Measurements from ENCODE around the gene CCND2.

Gene CCND2

GRCh38 chr12:4276524-4277204, 3.1 kb downstream of the CCND2 start:
- no CpG with 5 or more reads among the region's 10 CpGs for WGBS (ENCODE audit: insufficient coverage, insufficient read length)
- no peaks in the 10 kb centered on the region; the same call in 1 of the 2 replicates for H3K27me3 ChIP-seq (ENCODE audit: control insufficient read depth, insufficient read depth, low read length)
- no peak overlapping the region; the same call in 1 of the 2 replicates for H3K4me3 ChIP-seq (ENCODE audit: low read length)
- H3K4me1 ChIP-seq (ENCODE audit: control insufficient read depth, insufficient read depth, low read length), result peaks cover 5% of the 10 kb centered on the region; the same call in 1 of the 2 replicates
- peaks cover 31% of the 10 kb centered on the region; the same call in 1 of the 2 replicates for H3K36me3 ChIP-seq (ENCODE audit: control insufficient read depth, insufficient read depth, low read length)
- H3K27ac ChIP-seq (ENCODE audit: low read length), result no peak overlapping the region
- DNase-seq (ENCODE audit: low read depth, low spot score), result no peak
- no peaks in the 10 kb centered on the region for H3K9me3 ChIP-seq (ENCODE audit: control insufficient read depth, insufficient read depth, low read length)

GRCh38 chr12:4277205-4277543, 3.6 kb downstream of the CCND2 start:
- no peak overlapping the region for H3K4me3 ChIP-seq (ENCODE audit: low read length)

GRCh38 chr12:4277857-4278256, 4.3 kb downstream of the CCND2 start:
- no peaks in the 10 kb centered on the region; the same call in 1 of the 2 replicates for H3K27me3 ChIP-seq (ENCODE audit: control insufficient read depth, insufficient read depth, low read length)

More at GRCh38 chr12:4277205-4277543, 3.6 kb downstream of the CCND2 start:
- DNase-seq (ENCODE audit: low read depth, low spot score), result no peak
- H3K9me3 ChIP-seq (ENCODE audit: control insufficient read depth, insufficient read depth, low read length), result no peaks in the 10 kb centered on the region
- peaks cover 35% of the 10 kb centered on the region for H3K36me3 ChIP-seq (ENCODE audit: control insufficient read depth, insufficient read depth, low read length)
- H3K4me1 ChIP-seq (ENCODE audit: control insufficient read depth, insufficient read depth, low read length), result peaks cover 5% of the 10 kb centered on the region; the same call in 1 of the 2 replicates
- H3K27me3 ChIP-seq (ENCODE audit: control insufficient read depth, insufficient read depth, low read length), result no peaks in the 10 kb centered on the region; the same call in 1 of the 2 replicates
- WGBS (ENCODE audit: insufficient coverage, insufficient read length), result no CpG with 5 or more reads among the region's 6 CpGs
- no peak overlapping the region for H3K27ac ChIP-seq (ENCODE audit: low read length)

GRCh38 chr12:4278329-4279197, 5.0 kb downstream of the CCND2 start:
- Histone ChIP-seq H3K9me3 (ENCODE audit: control insufficient read depth, insufficient read depth, low read length) (no peaks in the 10 kb centered on the region), H3K27ac (ENCODE audit: low read length) (no peak overlapping the region), H3K36me3 (ENCODE audit: control insufficient read depth, insufficient read depth, low read length) (peaks cover 44% of the 10 kb centered on the region), H3K27me3 (ENCODE audit: control insufficient read depth, insufficient read depth, low read length) (no peaks in the 10 kb centered on the region), H3K4me1 (ENCODE audit: control insufficient read depth, insufficient read depth, low read length) (peaks cover 5% of the 10 kb centered on the region; the same call in 1 of the 2 replicates), H3K4me3 (ENCODE audit: low read length) (no peak overlapping the region)
- no CpG with 5 or more reads among the region's 15 CpGs for WGBS (ENCODE audit: insufficient coverage, insufficient read length)
- DNase-seq (ENCODE audit: low read depth, low spot score), result no peak

More at GRCh38 chr12:4277857-4278256, 4.3 kb downstream of the CCND2 start:
- no peak for DNase-seq (ENCODE audit: low read depth, low spot score)
- no CpG with 5 or more reads among the region's 3 CpGs for WGBS (ENCODE audit: insufficient coverage, insufficient read length)
- peaks cover 5% of the 10 kb centered on the region; the same call in 1 of the 2 replicates for H3K4me1 ChIP-seq (ENCODE audit: control insufficient read depth, insufficient read depth, low read length)
- no peaks in the 10 kb centered on the region for H3K9me3 ChIP-seq (ENCODE audit: control insufficient read depth, insufficient read depth, low read length)
- peaks cover 41% of the 10 kb centered on the region for H3K36me3 ChIP-seq (ENCODE audit: control insufficient read depth, insufficient read depth, low read length)
- H3K4me3 ChIP-seq (ENCODE audit: low read length), result no peak overlapping the region
- no peak overlapping the region for H3K27ac ChIP-seq (ENCODE audit: low read length)

- Histone ChIP-seq H3K4me3 (ENCODE audit: low read length) (no peak overlapping the region), H3K27me3 (ENCODE audit: control insufficient read depth, insufficient read depth, low read length) (no peaks in the 10 kb centered on the region), H3K36me3 (ENCODE audit: control insufficient read depth, insufficient read depth, low read length) (peaks cover 51% of the 10 kb centered on the region), H3K27ac (ENCODE audit: low read length) (no peak overlapping the region), H3K9me3 (ENCODE audit: control insufficient read depth, insufficient read depth, low read length) (no peaks in the 10 kb centered on the region), H3K4me1 (ENCODE audit: control insufficient read depth, insufficient read depth, low read length) (peaks cover 5% of the 10 kb centered on the region; the same call in 1 of the 2 replicates)
- DNase-seq (ENCODE audit: low read depth, low spot score), result no peak
- no CpG with 5 or more reads among the region's 10 CpGs for WGBS (ENCODE audit: insufficient coverage, insufficient read length)
These were observed 5.7 kb downstream of the CCND2 start for GRCh38 chr12:4279198-4279690.

GRCh38 chr12:4280351-4281163, 7.0 kb downstream of the CCND2 start:
- no peak for DNase-seq (ENCODE audit: low read depth, low spot score)
- Histone ChIP-seq H3K27me3 (ENCODE audit: control insufficient read depth, insufficient read depth, low read length) (no peaks in the 10 kb centered on the region), H3K9me3 (ENCODE audit: control insufficient read depth, insufficient read depth, low read length) (no peaks in the 10 kb centered on the region), H3K27ac (ENCODE audit: low read length) (no peak overlapping the region), H3K4me3 (ENCODE audit: low read length) (no peak overlapping the region), H3K36me3 (ENCODE audit: control insufficient read depth, insufficient read depth, low read length) (peaks cover 59% of the 10 kb centered on the region), H3K4me1 (ENCODE audit: control insufficient read depth, insufficient read depth, low read length) (peaks cover 5% of the 10 kb centered on the region; the same call in 1 of the 2 replicates)
- no CpG with 5 or more reads among the region's 15 CpGs for WGBS (ENCODE audit: insufficient coverage, insufficient read length)

- DNase-seq (ENCODE audit: low read depth, low spot score), result no peak
- H3K27me3 ChIP-seq (ENCODE audit: control insufficient read depth, insufficient read depth, low read length), result no peaks in the 10 kb centered on the region
- no CpG with 5 or more reads among the region's 16 CpGs for WGBS (ENCODE audit: insufficient coverage, insufficient read length)
- no peak overlapping the region for H3K27ac ChIP-seq (ENCODE audit: low read length)
- H3K36me3 ChIP-seq (ENCODE audit: control insufficient read depth, insufficient read depth, low read length), result peaks cover 63% of the 10 kb centered on the region
- H3K4me3 ChIP-seq (ENCODE audit: low read length), result no peak overlapping the region
- H3K9me3 ChIP-seq (ENCODE audit: control insufficient read depth, insufficient read depth, low read length), result no peaks in the 10 kb centered on the region
- H3K4me1 ChIP-seq (ENCODE audit: control insufficient read depth, insufficient read depth, low read length), result peaks cover 3% of the 10 kb centered on the region; the same call in 1 of the 2 replicates
These were observed 7.7 kb downstream of the CCND2 start for GRCh38 chr12:4281173-4281654.

GRCh38 chr12:4282103-4282891, 8.7 kb downstream of the CCND2 start:
- H3K27me3 ChIP-seq (ENCODE audit: control insufficient read depth, insufficient read depth, low read length), result no peaks in the 10 kb centered on the region

GRCh38 chr12:4282892-4283511, 9.4 kb downstream of the CCND2 start:
- Histone ChIP-seq H3K36me3 (ENCODE audit: control insufficient read depth, insufficient read depth, low read length) (peaks cover 71% of the 10 kb centered on the region), H3K27ac (ENCODE audit: low read length) (no peak overlapping the region)

More at GRCh38 chr12:4282103-4282891, 8.7 kb downstream of the CCND2 start:
- DNase-seq (ENCODE audit: low read depth, low spot score), result no peak
- Histone ChIP-seq H3K36me3 (ENCODE audit: control insufficient read depth, insufficient read depth, low read length) (peaks cover 69% of the 10 kb centered on the region), H3K4me3 (ENCODE audit: low read length) (no peak overlapping the region), H3K27ac (ENCODE audit: low read length) (no peak overlapping the region), H3K9me3 (ENCODE audit: control insufficient read depth, insufficient read depth, low read length) (no peaks in the 10 kb centered on the region), H3K4me1 (ENCODE audit: control insufficient read depth, insufficient read depth, low read length) (no peaks in the 10 kb centered on the region)
- no CpG with 5 or more reads among the region's 16 CpGs for WGBS (ENCODE audit: insufficient coverage, insufficient read length)

More at GRCh38 chr12:4282892-4283511, 9.4 kb downstream of the CCND2 start:
- Histone ChIP-seq H3K4me3 (ENCODE audit: low read length) (no peak overlapping the region), H3K27me3 (ENCODE audit: control insufficient read depth, insufficient read depth, low read length) (no peaks in the 10 kb centered on the region), H3K4me1 (ENCODE audit: control insufficient read depth, insufficient read depth, low read length) (no peaks in the 10 kb centered on the region), H3K9me3 (ENCODE audit: control insufficient read depth, insufficient read depth, low read length) (no peaks in the 10 kb centered on the region)
- no peak for DNase-seq (ENCODE audit: low read depth, low spot score)
- no CpG with 5 or more reads among the region's 12 CpGs for WGBS (ENCODE audit: insufficient coverage, insufficient read length)

Measured in iPS DF 6.9 (cell line).